HG02840 (cell line): Measurements from ENCODE around the gene PTRH1.

Experiments
- ATAC-seq: cut with Tn5 transposase; IDR thresholded peaks from one replicate; pipeline ENCODE4 v1.9.1; 2021; ENCODE audit warnings: mild to moderate bottlenecking, moderate library complexity, moderate number of reproducible peaks; ENCODE audit not compliant: unreplicated experiment, low FRiP score

The PTRH1 gene

GRCh38 chr9:127700594-127701255 is 14.7 kb downstream of the PTRH1 start:
- no peak for ATAC-seq

GRCh38 chr9:127700140-127700539 is 15.3 kb downstream of the PTRH1 start:
- ATAC-seq, result no peak

GRCh38 chr9:127698985-127699670 is 16.3 kb downstream of the PTRH1 start:
- peak; percentile 65 for ATAC-seq

GRCh38 chr9:127698386-127698785 is 17.1 kb downstream of the PTRH1 start:
- no peak for ATAC-seq

- no peak for ATAC-seq
Observed at GRCh38 chr9:127697575-127697974, 17.9 kb downstream of the PTRH1 start.

- ATAC-seq, result no peak
Observed at GRCh38 chr9:127694890-127695720, 20.4 kb downstream of the PTRH1 start.

- no peak for ATAC-seq
Observed at GRCh38 chr9:127693697-127694096, 21.8 kb downstream of the PTRH1 start.

- no peak for ATAC-seq
Observed at GRCh38 chr9:127693143-127693542, 22.3 kb downstream of the PTRH1 start.

- no peak for ATAC-seq
Observed at GRCh38 chr9:127692071-127692470, 23.4 kb downstream of the PTRH1 start.

- no peak for ATAC-seq
Observed at GRCh38 chr9:127690735-127691134, 24.7 kb downstream of the PTRH1 start.

GRCh38 chr9:127689329-127690000 is 26.0 kb downstream of the PTRH1 start:
- ATAC-seq, result no peak

GRCh38 chr9:127686461-127687393 is 28.7 kb downstream of the PTRH1 start:
- ATAC-seq, result no peak

- ATAC-seq, result no peak
Observed at GRCh38 chr9:127684576-127684975, 30.9 kb downstream of the PTRH1 start.

- no peak for ATAC-seq
Observed at GRCh38 chr9:127683723-127684122, 31.7 kb downstream of the PTRH1 start.

- ATAC-seq, result no peak
Observed at GRCh38 chr9:127682351-127683136, 32.9 kb downstream of the PTRH1 start.

- no peak for ATAC-seq
Observed at GRCh38 chr9:127680846-127681245, 34.6 kb downstream of the PTRH1 start.

- ATAC-seq, result no peak
Observed at GRCh38 chr9:127680226-127680625, 35.2 kb downstream of the PTRH1 start.

- no peak for ATAC-seq
Observed at GRCh38 chr9:127679506-127679905, 36.0 kb downstream of the PTRH1 start.

GRCh38 chr9:127676638-127677037 is 38.8 kb downstream of the PTRH1 start:
- no peak for ATAC-seq
